Nucleus accumbens (tissue), 56 donors: ENCODE measurements around the gene KRT71.
A peak's percentile ranks its signal among the peaks of the same experiment; 100 is the strongest.

Experiments used
- DNase-seq, 56 donors: peaks; one replicate each; lab custom pipeline; 2025; lab: John Stamatoyannopoulos, UW

KRT71 gene

DNA sequence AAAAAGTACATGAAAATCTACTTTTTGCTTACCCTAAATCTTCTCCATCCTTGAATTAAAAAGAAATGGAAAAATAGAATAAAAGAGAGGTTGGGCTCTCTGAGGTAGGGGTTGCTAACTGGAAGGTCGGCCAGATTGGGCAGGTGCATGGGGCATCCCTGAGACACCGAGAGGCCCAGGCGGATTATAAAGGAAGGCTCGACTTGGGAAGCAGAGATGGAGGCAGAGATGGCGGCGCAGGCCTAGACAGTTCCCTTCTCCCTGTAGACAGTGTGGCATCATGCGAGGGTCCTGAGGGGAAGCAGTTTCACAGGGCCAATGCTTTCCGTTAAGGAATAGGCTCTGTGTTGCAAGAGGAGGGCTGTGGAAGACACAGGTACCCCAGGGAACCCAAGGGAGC is 24.4 kb upstream of the KRT71 start:
- no peak for DNase-seq

DNA sequence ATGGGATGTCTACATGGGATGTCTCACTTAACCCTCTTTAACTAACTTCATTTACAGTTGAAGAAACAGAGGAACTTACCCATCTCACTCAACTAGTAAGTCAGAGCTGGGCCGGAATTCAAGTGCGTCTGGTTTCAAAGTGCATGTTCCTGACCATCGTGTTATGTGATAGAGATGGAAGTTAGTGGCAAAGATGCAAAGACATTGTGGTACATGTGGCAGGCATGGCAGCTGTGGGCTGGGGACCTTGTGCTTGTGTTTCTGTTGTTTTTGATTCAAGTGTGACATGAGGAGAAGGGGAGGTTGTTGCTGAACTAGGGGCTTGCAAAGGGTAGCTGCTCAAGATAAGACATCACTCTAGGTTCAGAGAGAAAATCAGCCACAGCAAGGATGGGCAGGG is 23.0 kb upstream of the KRT71 start:
- no peak for DNase-seq

DNA sequence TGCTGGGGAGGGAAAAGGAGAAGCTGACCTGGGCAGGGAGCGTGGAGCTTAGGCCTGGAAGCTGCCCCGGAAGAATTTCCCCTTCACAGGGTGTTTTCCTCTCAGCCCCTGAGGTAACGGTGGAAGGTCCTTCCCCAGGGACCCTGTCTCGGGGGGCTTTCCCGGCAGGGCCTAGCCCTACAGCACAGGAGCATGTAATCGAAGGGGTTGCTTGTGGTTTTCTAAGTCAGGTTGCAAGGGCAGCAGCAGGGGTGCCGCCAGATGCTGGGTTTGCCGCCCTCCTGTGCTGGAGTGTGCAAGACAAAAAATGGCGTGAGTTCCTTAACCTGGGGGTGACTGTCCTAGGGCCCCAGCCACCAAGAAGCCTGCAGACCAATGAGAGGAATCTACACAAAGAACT is 22.3 kb upstream of the KRT71 start:
- no peak for DNase-seq

DNA sequence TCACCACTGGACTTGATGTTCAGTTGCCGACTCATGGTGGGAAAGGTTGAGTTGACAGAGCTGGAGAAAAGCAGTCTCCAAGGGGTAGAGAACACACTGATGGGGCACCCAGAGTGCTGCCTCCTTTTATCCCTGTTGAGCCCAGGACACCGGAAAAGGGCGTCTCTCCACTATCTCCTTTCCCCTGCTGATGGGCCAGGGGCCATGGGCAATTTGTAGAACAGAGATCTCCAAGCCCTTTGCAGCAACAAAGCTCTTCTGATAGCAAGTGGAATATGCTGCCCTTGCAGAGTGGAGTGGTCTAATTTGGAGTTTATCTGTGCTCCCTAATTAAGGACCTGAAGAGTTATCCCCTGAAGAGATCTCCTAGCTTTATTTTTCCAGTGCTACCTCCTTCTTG is 20.8 kb upstream of the KRT71 start, which contains the start of gene KRT74:
KRT74 (minus strand) TSS at position 101 of the 400 bp plus-strand sequence; CDS start at position 35, 66 bp downstream.
- DNase-seq = no peak

DNA sequence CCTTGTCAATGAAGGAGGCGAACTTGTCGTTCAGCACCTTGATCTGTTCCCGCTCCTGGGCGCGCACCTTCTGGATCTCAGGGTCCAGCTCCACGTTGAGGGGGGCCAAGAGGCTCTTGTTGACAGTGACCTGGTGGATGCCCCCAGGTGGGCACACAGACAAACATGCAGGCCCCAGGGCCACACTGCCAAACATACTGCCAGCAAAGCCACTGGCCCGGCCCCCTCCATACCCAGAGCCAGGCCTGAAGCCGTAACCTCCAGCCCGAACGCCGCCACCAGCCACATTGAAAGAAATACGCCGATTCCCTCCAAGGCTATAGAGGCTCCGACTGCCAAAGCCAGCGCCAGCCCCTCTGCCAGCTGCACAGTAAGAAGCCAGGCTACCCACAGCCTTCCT is 20.4 kb upstream of the KRT71 start:
- no peak for DNase-seq

DNA sequence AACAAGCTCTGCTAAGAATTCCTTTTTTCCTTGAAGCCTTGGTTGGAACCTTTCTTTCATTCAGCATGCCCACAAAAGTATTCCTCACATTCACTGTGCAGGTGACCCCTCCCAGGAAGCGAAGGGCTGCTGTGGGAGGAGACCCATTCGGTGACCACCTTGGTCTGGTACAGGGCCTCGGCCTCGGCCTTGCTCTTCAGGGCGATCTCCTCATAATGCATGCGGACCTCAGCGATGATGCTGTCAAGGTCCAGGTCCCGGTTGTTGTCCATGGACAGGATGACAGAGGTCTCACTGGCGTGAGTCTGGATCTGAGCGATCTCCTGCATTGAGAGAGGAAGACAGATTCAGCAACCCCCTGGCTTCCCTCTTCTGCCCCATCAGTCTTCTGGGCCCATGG is 17.6 kb upstream of the KRT71 start:
- DNase-seq = no peak

DNA sequence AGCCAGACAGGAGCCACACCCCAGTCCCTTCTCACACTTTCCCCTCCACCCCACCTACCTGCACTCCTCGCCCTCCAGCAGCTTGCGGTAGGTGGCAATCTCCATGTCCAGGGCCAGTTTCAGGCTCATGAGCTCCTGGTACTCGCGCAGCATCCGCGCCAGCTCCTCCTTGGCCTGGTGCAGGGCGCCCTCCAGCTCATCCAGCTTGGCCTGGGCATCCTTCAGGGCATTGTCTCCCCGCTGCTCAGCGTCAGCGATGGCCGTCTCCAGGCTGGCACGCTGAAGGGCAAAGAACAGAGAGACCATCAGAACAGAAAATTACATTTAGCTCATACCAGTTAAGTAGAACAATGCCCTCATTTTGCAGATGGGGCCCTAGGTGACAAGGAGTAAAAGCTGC is 15.2 kb upstream of the KRT71 start:
- peak in 17 of 56 donors; percentile 2 to 67 (median 13) for DNase-seq

DNA sequence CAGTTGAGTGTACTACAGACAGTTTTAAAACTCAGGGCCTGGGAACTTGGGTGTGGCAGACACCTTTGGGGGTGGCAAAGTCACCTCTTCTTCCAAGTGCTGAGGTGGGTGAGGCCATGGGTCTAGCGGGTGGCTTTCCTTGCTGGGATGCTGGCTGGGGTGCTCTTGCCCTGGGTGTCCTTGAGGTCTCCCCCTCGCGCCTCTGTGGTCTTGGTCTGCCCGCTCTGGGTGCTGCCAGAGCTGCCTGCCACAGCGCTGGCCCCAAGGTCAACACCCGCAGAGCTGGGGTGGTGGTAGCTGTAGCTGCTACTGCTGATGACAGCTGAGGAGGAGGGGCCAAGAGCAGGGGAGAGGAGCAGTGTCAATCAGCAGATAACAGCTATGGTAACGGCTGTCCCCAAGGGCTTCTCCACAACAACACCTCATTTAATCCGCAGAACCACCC is 13.9 kb upstream of the KRT71 start:
- DNase-seq = no peak

DNA sequence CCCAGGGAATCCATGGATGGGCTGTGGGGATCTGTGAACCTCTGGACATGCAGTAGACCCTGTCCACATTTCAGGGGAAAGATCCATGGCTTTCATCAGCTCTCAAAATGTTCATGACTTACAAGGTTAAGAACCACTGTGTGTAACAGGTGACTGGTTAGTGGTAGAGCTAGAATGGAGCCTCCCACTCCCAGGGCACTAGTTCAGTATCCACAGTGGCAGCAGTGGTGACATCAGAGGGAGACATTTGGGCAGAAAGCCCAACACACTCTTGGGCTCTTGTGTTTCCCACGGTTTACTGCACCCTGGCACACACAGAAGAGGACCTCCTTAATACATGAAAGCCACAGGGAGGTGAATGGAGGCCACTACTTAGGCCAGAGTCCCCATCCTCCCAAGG is 11.6 kb upstream of the KRT71 start:
- no peak for DNase-seq

DNA sequence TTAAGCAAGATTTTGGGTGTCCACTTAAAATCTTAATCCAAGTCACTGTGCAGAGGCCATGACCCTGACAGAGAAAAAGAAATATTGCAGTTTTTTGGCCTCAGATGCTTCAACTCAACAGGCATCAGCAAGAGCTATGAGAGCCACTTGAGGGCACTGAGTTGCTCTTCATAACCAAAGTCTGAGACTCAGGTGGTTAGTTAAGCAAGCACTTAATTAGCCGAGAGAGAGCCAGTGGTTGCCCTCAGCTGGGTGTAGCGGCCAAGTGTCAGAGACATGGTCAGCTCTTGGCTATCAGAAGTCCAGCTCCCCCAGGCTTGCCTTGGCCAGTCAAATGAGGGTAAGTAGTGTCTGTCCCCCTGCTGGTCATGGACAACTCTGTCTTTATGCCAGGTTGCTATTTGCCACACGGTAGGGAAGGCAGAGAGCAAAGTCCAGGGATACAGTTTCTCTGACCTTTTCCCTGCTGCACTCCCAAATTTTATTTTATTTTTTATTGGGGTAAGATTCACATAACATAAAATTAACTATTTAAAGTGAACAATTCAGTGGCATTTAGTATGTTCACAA is 9.0 kb upstream of the KRT71 start:
- DNase-seq = no peak

DNA sequence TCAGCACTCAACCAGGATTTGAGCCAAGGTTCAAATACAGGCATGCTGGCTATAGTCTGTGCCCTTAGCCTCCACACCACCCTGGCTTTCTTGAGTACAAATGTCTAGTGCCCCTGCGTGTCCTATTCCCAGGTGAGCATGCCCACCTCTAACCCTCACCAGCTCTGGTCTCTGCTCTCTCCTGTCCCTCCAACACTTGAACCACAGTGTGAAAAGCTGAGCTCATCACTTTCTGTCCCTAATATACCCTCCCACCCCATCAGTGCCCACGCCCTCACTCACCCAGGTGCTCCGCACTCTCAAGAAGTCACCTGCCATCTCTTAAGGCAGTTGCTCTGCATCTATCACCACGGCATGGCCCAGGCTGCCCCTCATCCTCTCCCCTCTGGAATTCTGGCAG is 7.0 kb upstream of the KRT71 start:
- DNase-seq = no peak

DNA sequence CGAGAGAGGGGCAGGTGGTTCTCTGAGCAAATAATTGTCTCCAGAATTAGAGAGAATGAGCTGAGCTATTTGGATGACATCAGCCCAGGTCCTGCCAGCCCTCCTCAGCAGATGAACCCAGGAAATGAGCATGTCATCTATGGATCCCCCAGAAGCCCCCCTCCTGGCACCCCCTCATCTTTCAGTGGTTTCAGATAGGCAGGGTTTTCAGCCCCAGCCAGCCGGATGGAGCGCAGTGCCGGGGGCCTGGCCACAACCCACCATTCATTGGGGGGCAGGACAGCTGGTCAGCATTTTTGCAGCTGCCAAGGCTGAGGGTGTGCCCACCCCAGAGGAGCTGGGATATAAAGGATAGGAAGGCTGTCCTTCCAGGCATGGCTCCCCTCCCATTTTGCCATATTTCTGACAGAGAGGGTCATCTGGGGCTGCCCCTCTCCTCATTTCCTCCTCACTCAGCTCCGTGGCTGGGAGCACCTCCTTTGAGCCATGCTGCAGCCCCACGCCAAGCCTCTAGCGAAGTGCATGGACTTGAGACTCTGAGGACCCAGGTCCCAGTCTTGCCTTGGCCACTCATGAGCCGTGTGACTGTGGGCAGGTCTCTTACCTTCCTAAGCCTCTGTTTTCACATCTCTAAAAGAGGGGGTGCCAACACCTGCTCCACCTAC is 6.0 kb upstream of the KRT71 start:
- DNase-seq = no peak

DNA sequence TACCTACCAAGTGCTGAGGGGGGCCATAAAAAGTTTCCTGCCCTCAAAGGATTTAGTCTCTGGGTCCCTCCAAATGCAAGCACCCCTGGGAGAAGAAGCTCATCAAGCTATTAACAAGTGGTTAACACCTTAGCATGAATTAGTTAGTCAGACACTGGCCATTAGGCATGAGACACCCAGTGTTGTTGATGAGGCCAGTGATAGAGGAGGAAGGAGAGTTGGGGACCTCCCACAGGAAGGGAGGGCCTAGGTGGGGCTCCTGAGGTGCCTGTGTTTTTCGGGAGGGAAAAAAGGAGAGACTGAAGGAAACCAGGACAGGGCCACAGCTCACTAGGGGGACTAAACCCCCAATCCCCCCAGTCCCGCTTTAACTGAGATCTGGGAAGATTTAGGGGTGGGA is 4.5 kb upstream of the KRT71 start:
- no peak for DNase-seq

DNA sequence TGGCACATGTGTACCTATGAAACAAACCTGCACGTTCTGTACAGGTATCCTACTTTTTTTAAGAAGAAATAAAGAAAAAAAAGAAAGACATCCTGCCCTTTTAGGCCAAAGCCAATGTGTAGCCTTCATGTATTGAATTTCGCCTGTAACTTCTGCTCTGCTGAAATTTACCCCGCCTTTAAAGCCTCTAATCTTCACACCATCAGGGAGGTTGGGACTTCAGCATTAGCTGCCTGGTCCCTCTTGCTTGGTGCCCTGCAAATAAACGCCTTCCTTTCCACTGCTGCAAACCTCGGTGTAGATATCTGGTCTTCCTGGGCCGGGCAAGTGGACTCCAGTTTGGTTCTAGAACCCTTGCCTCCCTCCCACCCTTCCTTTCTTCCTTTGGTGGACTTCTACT is 2.6 kb upstream of the KRT71 start:
- no peak for DNase-seq

DNA sequence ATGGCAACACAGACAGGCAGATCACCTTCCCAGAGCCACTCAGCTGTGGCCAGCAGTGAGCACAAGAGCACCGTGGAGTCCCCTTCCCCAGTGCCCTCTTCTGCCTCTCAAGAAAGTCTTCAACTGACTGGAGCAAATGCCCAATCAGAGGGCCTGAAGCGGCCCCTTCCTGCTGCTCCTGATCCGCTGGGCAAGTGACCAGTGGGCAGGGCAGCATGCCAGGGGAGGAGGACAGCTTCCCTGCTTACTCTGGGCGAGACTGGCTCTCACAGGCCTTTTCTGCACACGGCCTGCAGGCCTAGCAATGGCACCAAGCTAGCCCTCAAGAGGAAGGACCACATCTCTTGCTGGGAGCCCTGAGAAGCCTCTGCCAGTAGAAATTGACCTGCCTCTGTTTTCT is 890 bp downstream of the KRT71 start:
- DNase-seq = peak in 24 of 56 donors; percentile 4 to 80 (median 22)

DNA sequence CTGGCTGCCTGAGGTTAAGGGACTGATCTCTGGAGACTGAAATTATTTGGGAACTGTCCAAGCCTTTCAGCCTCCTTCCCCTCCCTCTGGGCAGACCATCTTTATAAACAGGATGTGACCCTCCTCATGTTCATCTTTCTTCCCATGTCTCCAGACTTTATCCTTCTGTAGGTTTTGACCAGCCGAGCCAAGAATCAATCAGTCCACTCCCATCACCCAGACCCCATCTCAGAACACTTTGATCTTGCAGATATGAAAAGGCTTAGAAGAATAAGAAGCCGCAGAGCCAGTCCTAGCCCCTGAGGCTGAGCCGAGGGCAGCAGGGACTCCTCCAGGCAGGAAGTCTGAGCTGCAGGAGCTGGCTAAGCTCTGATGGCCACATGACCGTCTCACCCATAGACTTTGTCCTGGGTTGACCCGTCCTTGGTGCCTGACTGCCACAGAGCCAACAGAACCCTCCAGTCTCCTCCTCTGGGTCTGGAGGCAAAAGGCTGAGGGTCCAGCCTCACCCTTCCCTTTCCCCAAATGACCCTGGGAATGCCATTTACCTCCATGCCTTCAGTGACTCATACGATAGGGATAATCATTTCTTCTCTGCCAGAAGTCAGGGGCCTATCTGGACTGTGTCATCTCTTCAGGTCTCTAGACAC is 1.6 kb downstream of the KRT71 start:
- DNase-seq = no peak

DNA sequence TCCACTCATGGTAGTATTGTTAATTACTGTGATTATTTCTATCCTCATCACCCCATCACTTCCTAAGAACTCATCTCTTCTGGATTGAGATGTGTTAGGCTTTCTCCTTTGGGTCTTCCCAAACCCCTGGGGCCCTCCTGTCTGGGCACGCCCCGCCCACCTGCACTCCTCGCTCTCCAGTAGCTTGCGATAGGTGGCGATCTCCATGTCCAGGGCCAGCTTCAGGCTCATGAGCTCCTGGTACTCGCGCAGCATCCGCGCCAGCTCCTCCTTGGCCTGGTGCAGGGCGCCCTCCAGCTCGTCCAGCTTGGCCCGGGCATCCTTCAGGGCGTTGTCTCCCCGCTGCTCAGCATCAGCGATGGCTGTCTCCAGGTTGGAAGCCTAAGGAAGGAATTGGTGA is 6.8 kb downstream of the KRT71 start:
- DNase-seq = no peak

DNA sequence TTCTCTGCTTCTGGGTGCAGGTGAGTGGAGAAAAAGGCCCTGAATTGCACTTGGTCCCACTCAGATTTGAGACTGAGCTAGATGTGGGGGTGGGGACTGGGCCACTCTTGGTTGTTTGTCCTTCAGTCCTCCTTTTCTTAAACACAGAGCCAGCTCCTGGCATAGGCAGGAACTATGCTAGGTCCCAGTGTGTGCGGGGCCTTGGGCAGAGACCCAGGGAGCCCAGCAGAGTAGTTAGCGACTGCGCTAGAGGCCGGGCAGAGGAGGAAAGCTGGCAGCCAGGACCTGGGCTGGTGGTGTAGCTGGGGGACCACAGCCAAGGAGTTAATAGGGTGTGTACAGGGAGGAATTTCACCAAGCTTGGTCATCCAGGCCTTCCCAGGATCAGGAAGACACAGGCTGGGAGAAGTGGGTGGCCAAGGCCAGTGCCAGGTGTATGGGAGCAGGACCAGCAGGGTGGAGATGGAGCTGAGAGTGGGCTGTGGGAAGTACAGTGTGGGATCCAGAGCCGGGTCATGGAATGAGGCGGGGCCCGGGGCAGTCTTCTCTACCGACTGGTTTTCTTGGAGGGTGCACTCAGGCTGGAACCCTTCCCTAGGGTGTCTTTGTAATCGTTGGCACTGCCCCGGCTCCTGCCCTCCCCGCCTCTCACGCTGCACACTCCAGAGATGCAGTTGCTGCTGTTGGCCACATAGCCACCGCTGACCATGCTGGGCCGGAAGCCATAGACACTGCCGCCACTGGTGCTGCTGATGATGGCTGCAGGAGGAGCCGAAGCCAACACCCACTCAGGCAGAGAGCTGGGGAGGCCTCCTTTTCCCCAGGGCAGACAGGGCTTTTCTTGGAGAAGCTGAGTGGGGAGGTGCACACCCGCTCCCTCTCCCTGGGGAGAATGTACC is 8.7 kb downstream of the KRT71 start:
- peak in 31 of 56 donors; percentile 5 to 65 (median 28) for DNase-seq

DNA sequence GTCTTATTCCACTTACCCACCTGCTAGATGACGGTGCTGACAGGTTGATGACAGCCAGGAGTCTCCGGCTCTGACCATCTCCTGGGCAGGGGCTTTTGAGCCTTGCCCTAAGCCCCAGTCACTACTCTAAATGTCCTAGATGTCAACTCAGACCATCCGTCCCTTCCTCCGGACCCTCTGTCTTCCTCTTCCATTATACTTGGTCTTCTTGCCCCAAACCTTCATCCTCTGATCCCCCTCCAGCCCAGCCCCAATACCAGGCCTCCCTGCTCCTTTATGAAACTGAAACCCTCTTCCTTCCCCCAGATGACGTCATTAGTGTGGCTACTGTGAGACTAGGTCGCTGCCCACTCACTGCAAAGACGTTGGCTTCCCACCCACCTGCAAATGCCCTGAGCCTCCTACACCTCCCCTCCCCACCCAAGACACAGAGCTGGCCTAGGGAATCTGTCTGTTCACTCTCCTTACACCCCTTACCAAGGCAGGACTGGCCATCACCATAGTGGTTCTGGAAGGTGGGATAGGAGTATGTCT is 10.1 kb downstream of the KRT71 start:
- no peak for DNase-seq

DNA sequence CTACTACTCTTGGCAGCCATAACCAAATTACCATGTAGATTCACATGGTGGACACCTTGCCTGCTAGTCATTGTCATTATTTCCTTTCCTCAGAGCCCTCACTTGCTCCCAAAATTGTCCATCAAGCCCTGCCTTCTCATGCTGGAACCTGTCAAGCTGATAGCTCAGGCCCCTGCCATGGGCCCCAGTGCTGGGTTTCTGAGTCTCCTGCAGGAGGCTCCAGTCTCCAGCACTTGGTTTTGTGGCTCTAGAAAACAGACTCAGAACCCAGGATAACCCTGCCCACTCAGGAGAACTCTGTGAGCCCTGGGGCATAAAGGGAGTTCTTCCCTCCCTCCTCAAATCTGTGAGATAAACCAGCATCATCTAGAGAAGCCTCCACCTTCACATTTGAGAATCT is 10.8 kb downstream of the KRT71 start:
- no peak for DNase-seq

DNA sequence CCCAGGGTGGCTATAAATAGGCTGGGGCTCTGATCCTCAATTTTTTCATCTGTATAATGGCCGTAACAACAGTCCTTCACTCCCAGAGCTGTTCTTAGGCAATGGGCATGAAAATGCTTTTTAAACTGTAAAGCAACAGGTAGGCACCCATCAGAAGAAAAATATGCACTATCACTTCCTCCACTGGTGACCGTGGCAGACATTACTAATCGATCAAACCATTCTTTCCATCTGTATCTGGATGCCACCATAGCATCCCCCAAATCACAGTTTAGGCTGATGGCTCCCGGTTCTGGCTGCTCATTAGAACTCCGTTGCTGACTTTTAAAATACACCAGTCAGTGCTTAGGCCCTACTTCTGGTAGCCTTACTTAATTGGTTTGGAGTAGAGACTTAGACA is 11.2 kb downstream of the KRT71 start:
- no peak for DNase-seq
